GM19099 (cell line): ENCODE measurements around the gene KCNG2.

ENCODE experiments used
- POLR2A ChIP-seq: IDR thresholded peaks from 3 replicates; pipeline ENCODE4 v1.6.1; 2011; ENCODE audit warnings: low read depth; ENCODE audit not compliant: insufficient read length; ENCODE audit errors: extremely low read depth

KCNG2 gene

DNA sequence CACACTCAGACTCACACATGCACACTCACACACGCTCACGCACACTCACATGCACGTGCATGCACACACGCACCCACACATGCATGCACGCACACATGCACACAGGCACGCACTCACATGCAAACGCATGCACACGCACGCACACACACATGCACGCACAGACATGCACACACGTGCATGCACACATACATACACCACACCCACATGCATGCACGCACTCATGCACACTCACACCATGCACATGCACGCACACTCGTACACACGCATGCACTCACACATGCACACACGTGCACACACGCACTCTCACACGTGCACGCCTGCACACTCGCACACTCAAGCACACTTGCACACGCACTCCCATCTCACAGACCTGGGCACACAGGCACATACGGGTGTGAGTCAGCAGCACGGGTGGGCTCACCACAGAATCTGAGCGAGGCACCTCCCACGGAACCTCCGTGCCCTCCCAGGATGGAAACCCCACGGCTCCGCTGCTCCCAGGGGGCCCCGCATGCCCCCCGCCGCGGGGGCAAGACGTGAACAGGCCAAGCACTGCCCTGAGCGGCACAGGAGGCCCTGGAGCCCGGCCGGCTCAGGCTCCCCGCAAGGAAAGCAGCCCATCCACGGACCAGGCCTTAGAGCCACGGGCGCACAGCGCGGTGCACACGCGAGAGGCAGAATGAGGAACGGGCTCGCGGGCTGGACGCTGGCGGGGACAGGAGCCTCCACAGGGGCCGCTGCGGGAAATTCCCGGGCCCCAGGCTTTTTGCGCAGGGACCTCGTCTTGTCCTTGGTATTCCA, 8.4 kb upstream of the KCNG2 start:
- TF ChIP-seq POLR2A = no peak

DNA sequence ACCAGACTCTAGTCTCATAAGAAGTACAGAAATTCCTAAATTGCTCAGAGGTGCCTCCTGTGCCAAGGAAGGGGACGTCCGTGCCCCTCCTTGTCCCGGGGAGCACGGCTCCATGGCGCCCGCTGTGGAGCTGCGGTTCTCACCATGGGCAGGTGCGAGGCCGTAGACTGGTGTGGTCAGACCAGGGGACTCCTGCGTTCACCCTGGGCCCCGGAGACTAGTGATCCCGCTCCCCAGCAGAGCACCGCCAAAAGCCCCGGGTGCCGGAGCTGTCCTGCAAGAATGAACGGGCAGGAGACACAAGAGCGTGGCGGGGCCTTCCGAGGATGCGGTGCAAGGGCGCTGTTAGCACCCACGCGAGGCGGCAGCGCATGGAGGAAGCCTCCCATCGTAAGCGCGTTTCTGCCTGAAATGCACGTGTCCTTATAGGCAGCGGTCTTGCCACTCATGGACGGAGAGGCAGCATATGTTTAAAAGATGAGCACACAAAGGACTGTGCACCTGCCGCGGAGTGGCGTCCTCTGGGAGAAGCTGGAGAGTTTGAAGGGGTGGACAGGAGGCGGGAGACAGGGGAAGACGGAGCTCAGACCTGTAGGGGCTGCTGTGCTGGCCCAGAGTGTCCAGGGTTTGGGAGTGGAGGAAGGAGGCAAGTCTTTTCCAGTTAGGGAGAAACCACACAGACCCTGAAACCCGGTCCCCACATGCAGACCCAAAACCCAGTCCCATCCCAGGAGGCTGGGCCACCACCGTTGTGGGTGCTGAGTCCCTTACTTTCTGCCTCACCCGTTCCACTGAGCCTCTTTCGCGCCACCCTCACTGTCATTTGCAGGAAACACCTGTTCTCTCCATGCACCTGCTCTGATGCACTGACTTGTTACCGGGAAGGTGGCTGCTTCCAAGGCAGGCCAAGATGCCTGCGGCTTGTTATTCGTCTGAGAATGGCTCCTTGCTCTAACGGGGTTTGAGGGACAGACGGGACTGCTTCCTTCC, 7.5 kb upstream of the KCNG2 start:
- TF ChIP-seq POLR2A = no peak

DNA sequence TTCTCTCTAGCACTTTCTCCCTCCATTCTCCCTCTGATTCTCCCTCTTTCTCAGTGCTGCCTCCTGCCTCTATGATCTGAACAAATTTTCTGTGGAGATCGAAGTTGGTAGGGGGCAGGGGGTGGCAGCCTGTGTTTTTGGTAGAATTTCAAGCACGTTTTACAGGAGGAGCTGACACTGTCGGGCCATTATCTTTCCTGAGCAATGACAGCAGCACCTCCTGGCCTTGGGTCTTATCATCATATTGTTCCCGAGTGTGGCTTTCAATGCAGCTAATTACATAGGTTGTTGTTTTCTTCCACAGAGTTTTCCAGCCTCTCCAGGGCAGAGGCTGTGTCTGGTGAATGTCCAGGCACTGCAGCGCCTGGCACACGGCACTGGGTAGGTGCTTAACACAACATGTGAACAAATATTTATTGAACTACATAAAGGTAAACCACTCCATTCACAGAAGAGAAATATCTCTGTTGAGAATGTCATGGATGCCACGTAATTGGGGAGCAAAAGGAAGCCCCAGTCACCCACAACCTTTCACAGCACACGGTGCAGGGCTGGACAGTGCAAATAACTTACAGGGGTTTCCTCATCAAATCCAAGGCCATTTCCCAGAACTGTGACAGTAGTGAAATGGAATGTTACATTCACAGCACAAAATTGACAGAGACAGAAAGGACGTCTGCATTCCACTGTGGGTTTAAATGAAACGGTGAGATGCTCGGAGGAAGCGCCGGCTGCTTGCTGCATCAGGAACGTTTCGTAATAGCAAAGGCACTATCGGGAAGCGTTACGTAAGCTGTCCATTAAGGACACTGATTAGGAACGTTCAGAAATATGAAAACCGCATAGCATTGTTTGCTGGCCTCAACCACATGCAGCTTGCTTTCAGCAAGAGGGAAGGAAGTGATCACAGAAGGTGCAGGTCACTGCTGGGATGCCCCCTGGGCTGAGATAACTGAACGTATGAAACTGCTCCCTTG, 6.5 kb upstream of the KCNG2 start:
- TF ChIP-seq POLR2A = no peak

DNA sequence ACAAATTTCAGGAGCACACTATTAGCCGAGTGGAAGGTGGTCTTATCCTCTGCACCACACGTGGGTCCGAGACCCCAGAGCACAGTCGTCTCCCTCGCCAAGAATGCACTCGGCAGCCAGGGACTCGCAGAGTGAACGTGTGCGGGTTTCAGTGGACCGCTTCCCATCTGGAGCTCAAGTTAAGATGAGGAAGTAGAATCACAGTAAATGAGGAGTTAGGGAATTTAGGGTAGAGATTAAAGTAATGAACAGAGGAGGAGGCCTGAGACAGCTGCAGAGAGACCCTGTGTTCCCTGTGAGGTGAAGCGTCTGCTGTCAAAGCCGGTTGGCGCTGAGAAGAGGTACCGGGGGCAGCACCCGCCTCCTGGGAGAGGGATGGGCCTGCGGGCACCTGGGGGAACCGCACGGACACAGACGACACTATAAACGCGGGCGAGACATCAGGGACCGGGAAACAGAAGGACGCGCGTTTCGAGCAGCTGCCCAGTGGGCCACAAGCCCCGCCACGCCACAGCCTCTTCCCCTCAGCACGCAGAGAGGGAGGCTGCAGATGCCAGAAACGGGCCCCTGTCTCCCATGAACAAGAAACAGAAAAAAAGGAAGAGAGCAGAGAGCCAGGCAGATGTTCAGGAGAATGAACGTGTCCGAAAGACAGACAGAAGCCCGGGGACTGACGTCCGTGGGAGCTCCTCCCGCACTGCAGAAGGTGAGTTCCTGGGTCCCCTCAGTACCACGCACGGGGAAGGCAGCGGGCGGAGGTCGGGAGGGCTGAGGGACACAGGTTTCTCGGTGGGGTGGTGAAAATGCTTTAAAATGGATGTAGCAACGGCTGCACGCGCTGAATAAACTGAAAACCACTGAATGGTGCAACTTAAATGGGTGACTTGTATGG, 5.4 kb upstream of the KCNG2 start:
- TF ChIP-seq POLR2A = no peak

DNA sequence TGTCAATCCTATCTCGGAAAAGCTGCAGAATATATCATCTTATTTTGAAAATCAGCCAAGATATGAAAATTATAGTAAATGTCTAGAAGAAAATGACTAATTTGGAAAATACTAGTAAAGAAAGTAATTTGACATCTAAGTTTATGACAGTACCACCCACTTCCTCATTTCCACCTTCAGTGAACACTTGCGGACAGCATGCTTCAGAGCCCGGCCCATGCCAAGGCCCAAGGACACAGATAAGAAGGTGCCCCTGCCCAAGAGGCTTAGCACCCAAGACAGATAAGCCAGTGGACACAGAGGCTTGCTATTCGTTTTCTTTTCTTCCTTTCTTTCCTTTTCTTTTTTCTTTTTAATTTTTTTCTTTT, 4.8 kb upstream of the KCNG2 start:
- no peak for TF ChIP-seq POLR2A

DNA sequence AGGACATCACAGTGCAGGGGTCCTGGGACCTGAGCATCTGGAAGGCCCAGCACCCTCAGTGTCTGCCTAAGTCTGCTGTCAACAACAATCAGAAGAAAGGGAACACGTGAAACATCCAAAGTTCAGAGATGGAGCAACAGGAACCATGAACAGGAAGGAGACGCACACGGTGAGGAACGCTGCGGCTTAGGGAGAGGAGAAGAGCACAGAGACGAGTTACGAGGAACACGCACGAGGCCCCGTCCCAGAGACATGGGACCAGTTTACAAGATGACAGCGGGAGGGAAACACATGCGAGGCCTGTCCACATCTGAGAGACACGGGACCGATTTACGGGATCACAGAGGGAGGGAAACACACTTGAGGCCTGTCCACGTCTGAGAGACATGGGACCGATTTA, 2.9 kb upstream of the KCNG2 start:
- TF ChIP-seq POLR2A = no peak

DNA sequence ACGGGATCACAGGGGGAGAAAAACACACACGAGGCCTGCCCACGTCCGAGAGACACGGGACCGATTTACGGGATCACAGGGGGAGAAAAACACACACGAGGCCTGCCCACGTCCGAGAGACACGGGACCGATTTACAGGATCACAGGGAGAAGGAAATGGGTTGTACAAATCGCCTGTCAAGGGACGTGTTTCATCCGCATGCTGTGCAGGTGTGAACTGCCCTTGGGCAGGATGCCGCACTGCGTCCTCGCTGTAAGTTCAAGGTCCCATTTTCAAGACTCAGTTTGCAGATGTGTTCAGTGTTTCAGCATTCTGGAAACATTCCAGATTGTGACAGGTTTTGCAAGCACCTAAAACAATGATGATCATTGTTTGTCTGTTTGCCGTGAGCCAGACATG, 2.3 kb upstream of the KCNG2 start:
- no peak for TF ChIP-seq POLR2A

DNA sequence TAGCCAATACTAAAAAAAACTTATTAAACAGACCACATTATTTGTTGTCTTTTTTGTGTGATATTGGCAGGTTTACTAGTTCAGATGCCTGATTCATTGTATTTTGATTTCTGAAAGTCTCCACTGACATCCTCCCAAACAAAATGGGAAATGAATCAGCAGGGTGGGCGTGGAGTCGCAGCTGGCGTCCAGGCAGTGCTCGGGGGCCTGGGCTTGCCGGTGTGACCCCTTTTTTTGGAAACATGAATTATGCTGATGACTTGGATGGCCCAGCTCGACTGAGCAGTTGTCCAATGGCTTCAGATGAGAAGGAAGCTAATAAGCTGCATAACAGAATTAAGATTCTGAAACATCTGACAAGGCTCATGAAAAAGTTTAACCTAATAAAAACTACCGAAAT, 1.7 kb upstream of the KCNG2 start:
- TF ChIP-seq POLR2A = no peak

DNA sequence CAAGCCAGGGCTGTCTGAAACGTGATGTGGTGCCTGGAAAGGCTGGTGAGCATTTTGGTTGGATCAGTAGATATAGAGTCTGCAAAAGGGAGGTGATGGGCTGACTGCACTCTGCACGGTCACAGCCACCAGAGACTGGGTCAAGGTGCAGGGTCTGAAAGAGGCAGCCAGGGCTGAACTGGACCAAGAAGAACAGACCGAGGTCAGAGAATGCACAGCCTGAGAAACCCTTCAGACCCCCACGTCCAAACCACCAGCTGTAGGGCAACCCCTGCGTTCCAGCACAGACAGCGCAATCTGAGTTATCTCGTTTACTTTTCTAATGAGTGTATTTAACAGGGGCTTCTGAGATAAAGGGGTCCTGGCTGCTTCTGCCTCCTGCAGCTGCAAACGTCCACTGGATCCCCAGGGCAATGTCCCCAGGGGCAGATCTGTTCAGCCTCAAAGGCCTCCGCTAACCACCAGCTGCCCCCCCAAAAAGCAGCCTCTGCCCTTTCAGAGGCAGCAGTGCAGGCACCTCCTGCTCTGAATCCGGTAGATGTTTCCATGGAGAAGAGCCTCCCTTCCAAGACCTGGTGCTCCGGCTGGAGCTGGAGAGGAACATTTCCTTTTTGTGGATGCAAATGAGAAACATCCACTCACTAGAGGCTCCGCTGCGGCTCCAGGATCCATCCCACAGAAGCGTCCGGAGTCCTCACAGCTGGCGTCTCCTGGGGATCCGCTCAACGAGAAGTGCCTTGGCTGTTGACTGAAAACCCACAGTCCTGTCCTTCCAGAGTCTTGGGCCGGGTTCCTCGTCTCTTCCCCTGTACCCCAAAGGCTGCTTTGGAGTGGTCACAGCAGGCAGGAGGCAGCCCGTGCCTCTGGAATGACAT, 970 bp upstream of the KCNG2 start:
- no peak for TF ChIP-seq POLR2A

DNA sequence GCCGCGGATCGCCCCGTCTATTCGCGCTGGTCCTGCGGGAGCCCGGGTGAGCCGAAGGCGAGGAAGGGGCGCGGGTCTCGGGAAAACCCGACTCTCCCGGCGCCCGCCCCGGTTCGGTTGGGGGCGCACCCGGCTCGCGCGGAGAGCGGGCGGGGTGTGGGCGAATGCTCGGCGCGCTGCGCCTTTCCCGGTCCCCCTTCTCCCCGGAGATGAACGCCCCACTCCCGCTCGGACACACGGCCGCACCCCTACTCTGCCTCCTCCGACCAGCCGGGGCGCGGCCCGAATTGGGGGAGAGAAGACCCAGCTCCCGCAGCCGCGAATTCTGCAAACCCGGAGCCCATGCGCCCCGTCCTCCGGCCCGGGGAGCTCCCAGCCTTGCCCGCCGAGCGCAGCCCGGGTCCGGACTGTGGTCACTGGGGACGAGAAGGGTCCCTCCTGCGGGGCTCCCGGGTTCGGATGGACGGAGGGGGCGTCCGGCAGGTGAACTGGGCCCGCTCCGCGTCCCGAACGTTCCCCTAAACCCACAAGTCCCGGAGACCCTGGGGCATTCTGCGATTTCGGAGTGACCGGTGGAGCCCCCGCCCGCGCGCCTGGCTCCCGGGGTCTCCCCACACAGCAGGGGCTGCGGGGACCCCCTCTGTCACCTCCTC, 734 bp downstream of the KCNG2 start:
- no peak for TF ChIP-seq POLR2A

DNA sequence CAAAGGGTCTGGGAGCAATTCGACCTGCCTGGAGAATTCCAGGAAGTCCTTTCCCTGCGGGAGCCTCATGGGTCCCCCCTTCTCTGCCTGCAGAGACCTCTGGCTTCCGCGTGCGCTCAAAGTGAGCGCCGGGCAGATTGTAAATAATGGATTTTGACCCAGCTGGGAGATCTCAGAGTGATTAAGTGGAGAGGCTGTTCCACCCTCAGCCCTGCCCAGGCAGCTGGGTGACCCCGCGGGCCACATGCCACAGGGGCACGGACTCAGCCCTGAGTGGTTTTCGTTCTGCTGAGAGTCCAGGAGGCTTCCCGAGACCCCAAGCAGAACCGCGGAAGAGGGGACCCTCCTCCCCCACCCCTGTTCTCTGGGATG, 1.2 kb downstream of the KCNG2 start:
- TF ChIP-seq POLR2A = no peak

DNA sequence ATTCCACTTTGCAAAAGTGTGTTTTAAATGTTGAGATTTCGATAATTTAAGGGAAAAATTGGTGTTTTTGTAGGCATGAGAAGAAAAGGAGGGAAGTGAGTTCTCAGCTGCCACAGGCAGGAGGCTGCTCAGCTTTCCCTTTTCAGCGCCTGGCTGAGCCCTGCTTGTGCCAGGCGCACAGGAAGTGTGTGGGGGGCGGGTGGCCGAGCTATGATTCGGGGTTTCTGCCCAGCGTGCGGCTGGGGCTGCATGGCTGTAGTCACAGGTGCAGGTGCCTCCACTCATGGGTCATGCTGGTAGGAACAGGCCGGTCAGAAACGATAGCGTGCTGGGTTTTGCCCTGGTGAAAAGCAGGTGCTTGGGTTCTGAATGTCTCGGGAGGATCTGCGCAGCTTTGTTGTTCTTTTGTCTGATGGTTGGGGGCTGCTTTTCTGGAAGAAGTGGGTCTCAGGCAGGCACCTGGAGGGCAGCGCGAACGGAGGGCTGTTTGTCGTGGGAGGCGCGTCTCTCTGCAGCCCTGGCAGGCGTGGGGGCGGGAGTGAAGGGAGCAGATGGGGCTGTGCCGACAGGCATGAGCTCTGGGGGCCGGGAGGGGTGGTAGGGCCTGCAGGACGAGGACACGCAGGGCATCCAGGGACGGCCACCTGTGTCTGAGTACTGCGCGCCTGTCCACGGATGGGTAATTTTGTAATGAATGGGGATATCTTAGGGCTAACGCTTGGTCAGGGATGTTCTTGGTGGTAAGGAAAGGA, 2.1 kb downstream of the KCNG2 start:
- TF ChIP-seq POLR2A = no peak
